ENCODE results near the gene GP9.
"Not testable (repeated sequence)": the region's sequence is repeated elsewhere in the genome, so short reads cannot be mapped to it uniquely, and the experiment has no call there.

The GP9 gene

DNA sequence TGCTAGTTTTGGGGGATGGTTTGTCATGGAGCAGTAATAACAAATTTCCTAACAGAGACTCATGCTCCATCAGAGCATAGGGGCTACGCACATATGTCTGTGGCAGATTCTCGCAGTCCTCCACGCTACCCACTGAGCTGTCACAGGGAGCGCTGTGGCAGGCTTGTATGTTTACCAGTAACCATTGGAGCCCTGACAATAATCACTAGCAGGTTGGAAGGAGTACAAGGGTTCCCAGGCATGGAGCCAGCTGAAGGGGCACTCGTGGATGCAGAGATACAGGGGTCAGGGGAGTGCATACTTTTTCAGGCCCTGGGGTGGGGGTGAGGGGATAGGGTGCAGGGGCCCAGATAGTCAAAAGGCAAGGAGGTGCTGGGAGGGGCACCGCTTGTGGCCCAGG, 7.9 kb upstream of the GP9 start:
- no peak for DNase-seq

DNA sequence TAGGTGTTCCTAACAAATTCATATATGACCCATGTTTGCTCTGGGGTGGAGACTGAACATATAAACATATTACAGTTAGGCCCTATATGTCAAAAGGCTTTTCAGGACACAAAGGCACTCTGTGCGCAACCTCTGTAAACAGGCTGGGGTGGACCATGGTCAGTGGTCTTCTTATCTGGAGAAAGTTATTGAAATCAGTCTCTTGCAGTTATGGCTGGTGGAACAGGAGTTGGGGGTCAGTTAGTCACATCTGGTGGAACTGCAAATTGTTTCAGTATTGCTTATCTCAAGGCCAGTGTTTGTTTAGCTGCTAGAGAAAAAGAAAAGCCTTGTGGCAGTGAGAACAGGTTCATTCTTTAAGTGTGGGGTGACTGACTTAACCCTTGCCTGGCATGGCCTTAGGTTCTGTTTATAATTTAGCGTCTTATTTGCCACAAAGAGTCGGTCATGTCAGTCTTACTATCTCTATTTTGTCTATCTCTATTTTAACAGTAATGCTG, 5.9 kb upstream of the GP9 start:
- no peak for DNase-seq

DNA sequence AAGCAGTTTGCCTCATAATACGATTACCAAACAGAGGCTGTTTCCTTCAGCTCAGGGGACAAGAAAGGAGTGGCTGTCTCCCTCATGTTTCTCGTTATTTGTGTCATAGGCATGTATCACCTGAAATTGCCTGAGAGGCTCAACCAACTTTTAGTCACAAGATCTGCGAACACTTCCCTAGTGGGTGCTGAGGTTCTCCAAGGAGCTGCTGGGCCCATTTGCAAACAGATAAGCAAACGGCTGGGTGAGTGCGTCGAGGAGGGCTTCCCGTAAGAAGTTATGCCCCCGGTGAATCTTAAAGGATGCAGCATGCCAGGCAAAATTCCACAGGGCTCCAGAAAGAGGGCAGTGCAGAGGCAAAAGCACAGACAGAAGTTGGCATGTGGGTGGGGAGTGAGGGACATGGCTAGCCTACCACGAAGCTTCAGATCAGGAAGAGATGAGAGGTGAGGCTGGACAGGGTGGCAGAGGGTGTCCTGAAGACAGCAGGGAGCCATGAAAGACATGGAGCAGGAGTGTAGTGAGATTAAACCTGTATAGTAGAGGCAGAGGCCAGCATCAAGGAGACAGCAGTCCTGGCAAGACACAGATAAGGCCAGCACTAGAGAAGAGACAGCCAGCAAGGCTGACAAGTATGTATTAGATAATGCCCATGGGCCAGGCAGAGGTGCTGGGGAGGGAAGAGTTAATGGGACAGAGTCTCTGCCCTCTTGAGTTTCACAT, 4.0 kb upstream of the GP9 start:
- no peak for DNase-seq

- no peak for DNase-seq
Observed at GRCh38 chr3:129057249-129057648, 3.3 kb upstream of the GP9 start.

GRCh38 chr3:129058441-129059200, 2.0 kb upstream of the GP9 start:
- peak; percentile 15 for DNase-seq

DNA sequence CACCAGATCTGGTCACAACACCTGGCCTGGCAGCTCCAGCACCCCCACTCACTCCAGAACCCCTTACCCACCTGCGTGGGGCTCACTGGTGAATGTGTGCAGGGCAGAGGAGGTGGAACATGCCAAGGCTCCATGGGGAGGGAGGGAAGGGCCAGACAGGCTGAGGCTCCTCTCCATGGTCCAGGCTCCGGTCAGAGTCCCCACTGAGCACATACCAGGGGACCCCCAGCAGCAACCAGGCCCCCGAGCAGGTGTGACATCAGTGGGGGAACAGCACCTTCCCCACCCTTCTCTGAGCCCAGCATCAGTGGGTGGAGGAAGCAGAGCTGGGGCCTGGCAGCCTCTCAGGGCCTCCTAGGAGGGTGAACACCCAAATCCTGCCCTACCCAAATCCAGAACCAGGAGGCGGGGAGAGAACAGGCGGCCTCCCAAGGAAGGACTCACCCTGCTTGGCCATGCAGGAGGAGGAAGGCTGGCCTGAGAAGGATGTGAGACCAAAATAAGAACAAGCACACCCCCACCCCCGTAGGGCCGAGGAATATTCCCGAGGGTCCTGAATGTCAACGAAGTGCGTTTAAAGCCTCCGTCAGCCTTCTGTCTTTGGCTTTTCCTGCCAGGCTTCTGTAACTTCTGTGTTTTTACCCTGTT, 1.1 kb upstream of the GP9 start:
- no peak for DNase-seq

- DNase-seq: no peak
Observed at GRCh38 chr3:129061023-129061887, 676 bp downstream of the GP9 start.

DNA sequence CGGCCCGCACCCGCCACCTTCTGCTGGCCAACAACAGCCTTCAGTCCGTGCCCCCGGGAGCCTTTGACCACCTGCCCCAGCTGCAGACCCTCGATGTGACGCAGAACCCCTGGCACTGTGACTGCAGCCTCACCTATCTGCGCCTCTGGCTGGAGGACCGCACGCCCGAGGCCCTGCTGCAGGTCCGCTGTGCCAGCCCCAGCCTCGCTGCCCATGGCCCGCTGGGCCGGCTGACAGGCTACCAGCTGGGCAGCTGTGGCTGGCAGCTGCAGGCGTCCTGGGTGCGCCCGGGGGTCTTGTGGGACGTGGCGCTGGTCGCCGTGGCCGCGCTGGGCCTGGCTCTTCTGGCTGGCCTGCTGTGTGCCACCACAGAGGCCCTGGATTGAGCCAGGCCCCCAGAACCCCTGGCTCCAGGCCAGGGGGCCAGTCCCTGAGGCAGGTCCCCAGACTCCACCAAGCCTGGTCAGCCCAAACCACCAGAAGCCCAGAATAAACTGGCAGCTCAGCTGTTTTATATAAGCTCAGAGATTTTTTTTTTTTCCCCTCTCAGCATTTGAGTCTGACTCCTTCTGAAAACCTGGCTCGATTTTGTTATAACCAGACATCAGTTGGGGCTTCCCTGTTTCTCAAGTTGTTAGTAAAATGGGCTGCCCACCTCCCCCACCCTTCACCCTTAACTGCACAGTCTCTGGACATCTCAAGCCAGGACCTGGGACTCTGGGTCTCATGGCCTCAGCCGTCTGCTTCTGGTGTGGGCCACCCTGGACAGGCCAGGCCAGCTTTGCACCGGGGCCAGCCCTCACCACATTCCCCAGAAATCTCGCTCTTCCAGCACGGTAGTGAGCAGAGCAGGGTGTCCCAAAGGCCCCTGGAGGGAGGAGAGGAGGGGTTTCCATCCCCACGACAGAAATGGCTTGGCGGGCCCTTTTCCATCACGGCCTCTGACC, 1.6 kb downstream of the GP9 start:
- DNase-seq: no peak

- no peak for DNase-seq
Observed at GRCh38 chr3:129063091-129063640, 2.6 kb downstream of the GP9 start.

DNA sequence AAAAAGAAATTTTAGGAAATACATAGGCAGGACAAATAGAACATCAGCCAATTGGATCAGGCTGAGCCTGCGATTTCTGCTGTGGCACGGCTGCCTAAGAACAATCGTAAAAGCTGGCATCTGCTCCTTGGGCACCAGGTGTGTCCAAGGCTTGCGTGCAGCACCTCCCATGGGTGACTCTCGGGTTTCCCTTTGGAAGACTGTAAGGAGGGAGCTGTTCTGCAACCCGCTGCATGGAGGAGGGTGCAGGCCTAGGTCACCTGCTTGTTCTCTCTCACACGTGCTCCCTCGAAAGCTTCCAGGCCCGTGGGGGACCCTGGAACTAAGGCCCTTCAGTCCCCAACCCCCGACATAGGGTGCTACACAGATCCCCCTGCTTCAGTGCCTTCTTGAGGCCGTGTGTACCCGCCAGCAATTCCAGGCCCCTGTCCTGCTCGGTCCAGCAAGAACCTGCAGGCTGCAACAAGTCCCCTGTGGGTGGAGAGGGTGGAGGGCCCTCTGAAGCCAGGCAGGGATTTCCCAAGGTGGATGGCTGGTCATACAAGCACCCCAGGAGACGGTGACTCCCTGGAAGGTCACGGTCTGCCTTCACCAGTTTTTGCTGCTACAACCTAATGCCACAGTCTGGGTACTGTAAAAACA, 3.4 kb downstream of the GP9 start:
- no peak for DNase-seq

DNA sequence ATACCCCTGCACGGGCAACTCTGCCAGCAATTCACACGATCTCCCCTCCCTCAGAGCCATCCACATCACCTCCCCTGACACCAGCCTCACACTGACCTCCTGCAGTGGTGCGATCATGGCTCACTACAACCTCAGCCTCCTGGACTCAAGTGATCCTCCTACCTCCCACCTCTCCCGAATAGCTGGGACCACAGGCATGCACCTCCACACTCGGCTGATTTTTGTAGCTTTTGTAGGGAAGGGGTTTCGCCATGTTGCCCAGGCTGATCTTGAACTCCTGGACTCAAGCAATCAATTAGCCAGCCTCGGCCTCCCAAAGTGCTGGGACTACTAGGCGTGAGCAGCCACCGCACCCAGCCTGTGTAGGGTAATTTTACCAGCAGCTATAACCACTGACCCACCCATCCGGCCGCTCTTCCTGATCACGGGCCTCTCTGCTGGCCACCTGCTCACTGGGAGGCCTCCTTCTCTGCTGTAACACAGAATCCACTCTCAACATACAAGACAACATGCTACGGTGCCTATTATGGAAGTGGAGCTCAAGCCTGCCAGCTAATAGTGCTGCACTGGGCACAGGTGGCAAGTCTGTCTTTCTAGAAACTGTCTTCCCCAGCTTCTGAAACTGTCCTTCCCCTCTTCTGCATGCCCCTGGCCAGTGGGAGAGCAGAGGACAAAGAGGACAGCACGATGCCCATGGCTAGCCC, 4.6 kb downstream of the GP9 start:
- DNase-seq: no peak

DNA sequence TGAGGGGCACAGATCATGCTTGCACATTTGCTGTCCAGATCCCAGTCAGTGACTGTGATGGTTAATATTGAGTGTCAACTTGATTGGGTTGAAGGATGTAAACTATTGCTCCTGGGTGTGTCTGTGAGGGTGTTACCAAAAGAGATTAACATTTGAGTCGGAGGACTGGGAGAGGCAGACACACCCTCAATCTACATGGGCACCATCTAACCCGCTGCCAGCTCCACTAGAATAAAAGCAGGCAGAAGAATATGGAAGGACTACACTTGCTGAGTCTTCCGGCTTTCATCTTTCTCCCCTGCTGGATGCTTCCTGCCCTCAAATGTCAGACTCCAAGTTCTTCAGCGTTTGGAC, 5.1 kb downstream of the GP9 start:
- DNase-seq: no peak

DNA sequence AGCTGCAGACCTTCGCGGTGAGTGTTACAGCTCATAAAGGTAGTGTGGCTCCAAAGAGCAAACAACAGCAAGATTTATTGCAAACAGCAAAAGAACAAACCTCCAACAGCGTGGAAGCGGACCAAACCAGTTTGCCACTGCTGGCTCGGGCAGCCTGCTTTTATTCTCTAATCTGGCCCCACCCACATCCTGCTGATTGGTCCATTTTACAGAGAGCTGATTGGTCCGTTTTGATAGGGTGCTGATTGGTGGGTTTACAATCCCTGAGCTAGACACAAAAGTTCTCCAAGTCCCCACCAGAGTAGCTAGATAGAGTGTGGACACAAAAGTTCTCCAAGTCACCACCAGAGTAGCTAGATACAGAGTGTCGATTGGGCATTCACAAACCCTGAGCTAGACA, 7.1 kb downstream of the GP9 start:
- peak; percentile 46 for DNase-seq

DNA sequence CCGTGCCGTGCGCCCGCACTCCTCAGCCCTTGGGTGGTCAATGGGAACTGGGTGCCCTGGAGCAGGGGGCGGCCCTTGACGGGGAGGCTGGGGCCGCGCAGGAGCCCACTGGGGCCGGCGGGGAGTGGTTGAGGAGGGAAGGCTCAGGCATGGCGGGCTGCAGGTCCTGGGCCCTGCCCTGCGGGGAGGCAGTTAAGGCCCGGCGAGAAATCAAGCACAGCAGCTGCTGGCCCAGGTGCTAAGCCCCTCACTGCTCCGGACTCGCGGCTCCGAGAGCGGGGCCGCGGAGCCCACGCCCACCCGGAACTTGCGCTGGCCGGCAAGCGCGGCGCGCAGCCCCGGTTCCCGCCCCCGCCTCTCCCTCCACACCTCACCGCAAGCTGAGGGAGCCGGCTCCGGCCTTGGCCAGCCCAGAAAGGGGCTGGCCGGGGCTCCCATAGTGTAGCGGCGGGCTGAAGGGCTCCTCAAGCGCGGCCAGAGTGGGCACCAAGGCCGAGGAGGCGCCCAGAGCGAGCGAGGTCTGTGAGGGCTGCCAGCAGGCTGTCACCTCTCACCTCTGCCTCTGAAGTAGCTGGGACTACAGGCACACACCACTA, 7.8 kb downstream of the GP9 start:
- DNase-seq: no peak

- not testable (repeated sequence) for DNase-seq
Observed at GRCh38 chr3:129069313-129070085, 8.9 kb downstream of the GP9 start.

GRCh38 chr3:129070086-129070885, 9.7 kb downstream of the GP9 start:
- DNase-seq: no peak

- DNase-seq: no peak
Observed at GRCh38 chr3:129077222-129077621, 16.6 kb downstream of the GP9 start.

- DNase-seq: no peak
Observed at GRCh38 chr3:129078510-129078909, 17.9 kb downstream of the GP9 start.
